CD4-positive, alpha-beta T cell treated with Interleukin-4 for 4 hours (primary cell): ENCODE measurements around the gene VCAN.
"Not testable (repeated sequence)": the region's sequence is repeated elsewhere in the genome, so short reads cannot be mapped to it uniquely, and the experiment has no call there.

Experiments used
- DNase-seq: peaks from one replicate; pipeline ENCODE4 v3.0.0-alpha.2; 2020

VCAN gene

GRCh38 chr5:83471405-83472212 lies at the start of gene VCAN:
Gene VCAN (plus strand): TSS chr5:83471744. CDS start chr5:83483519, 11,775 bp downstream.
- DNase-seq, result no peak

GRCh38 chr5:83422284-83422683 lies 49.3 kb upstream of the VCAN start:
- DNase-seq, result no peak

- no peak for DNase-seq
Measured at GRCh38 chr5:83426855-83427254, 44.7 kb upstream of the VCAN start.

GRCh38 chr5:83428126-83428525 lies 43.4 kb upstream of the VCAN start:
- no peak for DNase-seq

- no peak for DNase-seq
Measured at GRCh38 chr5:83428890-83429289, 42.7 kb upstream of the VCAN start.

GRCh38 chr5:83430130-83431010 lies 41.2 kb upstream of the VCAN start:
- peak; percentile 50 for DNase-seq

- DNase-seq, result no peak
Measured at GRCh38 chr5:83433891-83434290, 37.7 kb upstream of the VCAN start.

GRCh38 chr5:83434946-83435345 lies 36.6 kb upstream of the VCAN start:
- no peak for DNase-seq

- DNase-seq, result no peak
Measured at GRCh38 chr5:83436276-83436675, 35.3 kb upstream of the VCAN start.

GRCh38 chr5:83437697-83438096 lies 33.8 kb upstream of the VCAN start:
- DNase-seq, result not testable (repeated sequence)

- DNase-seq, result no peak
Measured at GRCh38 chr5:83440826-83441225, 30.7 kb upstream of the VCAN start.

GRCh38 chr5:83441747-83442146 lies 29.8 kb upstream of the VCAN start:
- no peak for DNase-seq

GRCh38 chr5:83443534-83443933 lies 28.0 kb upstream of the VCAN start:
- DNase-seq, result no peak

GRCh38 chr5:83444445-83444844 lies 27.1 kb upstream of the VCAN start:
- no peak for DNase-seq

- DNase-seq, result no peak
Measured at GRCh38 chr5:83446253-83446947, 25.1 kb upstream of the VCAN start.

- DNase-seq, result no peak
Measured at GRCh38 chr5:83447533-83447932, 24.0 kb upstream of the VCAN start.

GRCh38 chr5:83450183-83450966 lies 21.2 kb upstream of the VCAN start:
- DNase-seq, result no peak

GRCh38 chr5:83450967-83451248 lies 20.6 kb upstream of the VCAN start:
- no peak for DNase-seq

GRCh38 chr5:83451955-83452354 lies 19.6 kb upstream of the VCAN start:
- DNase-seq, result no peak

GRCh38 chr5:83453937-83454336 lies 17.6 kb upstream of the VCAN start:
- DNase-seq, result no peak

GRCh38 chr5:83464261-83464660 lies 7.3 kb upstream of the VCAN start:
- no peak for DNase-seq

GRCh38 chr5:83467371-83468035 lies 4.0 kb upstream of the VCAN start:
- DNase-seq, result no peak
